HEK293 (cell line): ENCODE data around the gene GLT8D2.

Source experiments
- CTCF ChIA-PET: fragments of 350-600 bp; formaldehyde crosslinking; extraction: SDS; loops from one replicate; lab custom pipeline; 2021; ENCODE audit warnings: antibody characterized with exemption; lab: Yijun Ruan, JAX
- POLR2A ChIA-PET: fragments of 300-600 bp; formaldehyde crosslinking; extraction: SDS; loops from one replicate; lab custom pipeline; 2020; ENCODE audit warnings: antibody characterized with exemption, inconsistent platforms; lab: Yijun Ruan, JAX
- H3K27ac ChIP-seq: fragments of 200-500 bp; sonication (Bioruptor generic); 2 replicates; pipeline ENCODE4 v1.5.1; 2014; ENCODE audit warnings: low read depth, low read length, control low read depth, inconsistent platforms; ENCODE audit errors: extremely low read depth
- H3K36me3 ChIP-seq, 2 experiments: fragments of 200-500 bp in 1 of 2; sonication (Bioruptor generic) in 1 of 2; 1 replicate in 1 of 2; 2 replicates in 1 of 2; pipeline ENCODE4 v1.5.1; 2014 to 2017; ENCODE audit warnings: inconsistent platforms in 2 of 2, low read length in 2 of 2; ENCODE audit not compliant: control insufficient read depth in 2 of 2, insufficient read depth in 1 of 2
- H3K4me1 ChIP-seq: fragments of 200-500 bp; sonication (Bioruptor generic); 2 replicates; pipeline ENCODE4 v1.5.1; 2014; ENCODE audit warnings: mild to moderate bottlenecking, low read length, inconsistent platforms; ENCODE audit not compliant: control insufficient read depth, insufficient read depth
- H3K4me3 ChIP-seq: 2 replicates; pipeline ENCODE4 v1.5.1; 2011; ENCODE audit warnings: low read depth, mild to moderate bottlenecking, control low read depth, low read length, moderate library complexity
- H3K9me3 ChIP-seq: fragments of 200-500 bp; sonication (Bioruptor generic); 2 replicates; pipeline ENCODE4 v1.5.1; 2014; ENCODE audit warnings: low read depth, low read length, inconsistent platforms; ENCODE audit not compliant: control insufficient read depth, insufficient read depth
- BCL11A ChIP-seq: fragments of 450-650 bp; formaldehyde crosslinking; IDR thresholded peaks from 2 replicates; pipeline ENCODE4 v1.5.1; 2016; ENCODE audit warnings: low read depth, missing biosample characterization, missing genetic modification characterization
- GLIS1 ChIP-seq: fragments of 450-650 bp; formaldehyde crosslinking; IDR thresholded peaks from 2 replicates; pipeline ENCODE4 v1.5.1; 2016; ENCODE audit warnings: missing biosample characterization, missing genetic modification characterization
- KLF16 ChIP-seq: fragments of 450-650 bp; formaldehyde crosslinking; IDR thresholded peaks from 2 replicates; pipeline ENCODE4 v1.5.1; 2017; ENCODE audit warnings: missing biosample characterization, missing genetic modification characterization
- SCRT2 ChIP-seq: fragments of 450-650 bp; formaldehyde crosslinking; IDR thresholded peaks from 2 replicates; pipeline ENCODE4 v1.5.1; 2016; ENCODE audit warnings: missing biosample characterization, missing genetic modification characterization
- SP2 ChIP-seq: fragments of 450-650 bp; formaldehyde crosslinking; IDR thresholded peaks from 2 replicates; pipeline ENCODE4 v1.5.1; 2016; ENCODE audit warnings: missing biosample characterization, missing genetic modification characterization
- SP3 ChIP-seq: fragments of 450-650 bp; formaldehyde crosslinking; IDR thresholded peaks from 2 replicates; pipeline ENCODE4 v1.5.1; 2016; ENCODE audit warnings: missing biosample characterization, missing genetic modification characterization
- ZBTB8A ChIP-seq: fragments of 450-650 bp; formaldehyde crosslinking; IDR thresholded peaks from 2 replicates; pipeline ENCODE4 v1.5.1; 2016; ENCODE audit warnings: missing biosample characterization, missing genetic modification characterization
- ZNF138 ChIP-seq: fragments of 450-650 bp; formaldehyde crosslinking; IDR thresholded peaks from 2 replicates; pipeline ENCODE4 v1.5.1; 2016; ENCODE audit warnings: missing biosample characterization, missing genetic modification characterization, borderline replicate concordance
- ZNF169 ChIP-seq: fragments of 450-650 bp; formaldehyde crosslinking; IDR thresholded peaks from 2 replicates; pipeline ENCODE4 v1.5.1; 2016; ENCODE audit warnings: missing biosample characterization, missing genetic modification characterization
- ZNF211 ChIP-seq: fragments of 450-650 bp; formaldehyde crosslinking; IDR thresholded peaks from 2 replicates; pipeline ENCODE4 v1.5.1; 2016; ENCODE audit warnings: low read depth, missing biosample characterization, missing genetic modification characterization
- ZNF214 ChIP-seq: fragments of 450-650 bp; formaldehyde crosslinking; IDR thresholded peaks from 2 replicates; pipeline ENCODE4 v1.5.1; 2017; ENCODE audit warnings: missing biosample characterization, mild to moderate bottlenecking, missing genetic modification characterization, borderline replicate concordance
- ZNF221 ChIP-seq: fragments of 450-650 bp; formaldehyde crosslinking; IDR thresholded peaks from 2 replicates; pipeline ENCODE4 v1.5.1; 2017; ENCODE audit warnings: missing biosample characterization, missing genetic modification characterization, borderline replicate concordance
- ZNF239 ChIP-seq: fragments of 450-650 bp; formaldehyde crosslinking; IDR thresholded peaks from 2 replicates; pipeline ENCODE4 v1.5.1; 2016; ENCODE audit warnings: missing biosample characterization, missing genetic modification characterization
- ZNF335 ChIP-seq: fragments of 450-650 bp; formaldehyde crosslinking; conservative IDR thresholded peaks from 2 replicates; pipeline ENCODE4 v1.5.1; 2016; ENCODE audit warnings: missing biosample characterization, missing genetic modification characterization
- ZNF548 ChIP-seq: fragments of 450-650 bp; formaldehyde crosslinking; IDR thresholded peaks from 2 replicates; pipeline ENCODE4 v1.5.1; 2016; ENCODE audit warnings: missing biosample characterization, missing genetic modification characterization
- ZNF560 ChIP-seq: fragments of 450-650 bp; formaldehyde crosslinking; IDR thresholded peaks from 2 replicates; pipeline ENCODE4 v1.5.1; 2017; ENCODE audit warnings: missing biosample characterization, missing genetic modification characterization, borderline replicate concordance
- ZNF561 ChIP-seq: fragments of 450-650 bp; IDR thresholded peaks from 2 replicates; pipeline ENCODE4 v1.5.1; 2018; ENCODE audit warnings: missing biosample characterization, missing genetic modification characterization, borderline replicate concordance
- ZNF658 ChIP-seq: fragments of 450-650 bp; formaldehyde crosslinking; IDR thresholded peaks from 2 replicates; pipeline ENCODE4; 2016; ENCODE audit warnings: missing biosample characterization, missing genetic modification characterization
- ZNF768 ChIP-seq: fragments of 450-650 bp; formaldehyde crosslinking; IDR thresholded peaks from 2 replicates; pipeline ENCODE4 v1.5.1; 2018; ENCODE audit warnings: missing biosample characterization, mild to moderate bottlenecking, missing genetic modification characterization
- ZNF791 ChIP-seq: fragments of 450-650 bp; formaldehyde crosslinking; IDR thresholded peaks from 2 replicates; pipeline ENCODE4 v1.5.1; 2016; ENCODE audit warnings: missing biosample characterization, missing genetic modification characterization
- TF ChIP-seq, protein P1 (sequence below): fragments of 450-650 bp; formaldehyde crosslinking; IDR thresholded peaks from 2 replicates; pipeline ENCODE4 v1.5.1; 2016; ENCODE audit warnings: missing biosample characterization, missing genetic modification characterization
- TF ChIP-seq, protein P2 (sequence below): fragments of 450-650 bp; formaldehyde crosslinking; IDR thresholded peaks from 2 replicates; pipeline ENCODE4 v1.5.1; 2016; ENCODE audit warnings: missing biosample characterization, missing genetic modification characterization
- TF ChIP-seq, protein P3 (sequence below): fragments of 450-650 bp; formaldehyde crosslinking; IDR thresholded peaks from 2 replicates; pipeline ENCODE4 v1.5.1; 2016; ENCODE audit warnings: missing biosample characterization, missing genetic modification characterization
- TF ChIP-seq, protein P4 (sequence below): fragments of 450-650 bp; formaldehyde crosslinking; IDR thresholded peaks from 2 replicates; pipeline ENCODE4 v1.5.1; 2016; ENCODE audit warnings: missing biosample characterization, missing genetic modification characterization

GLT8D2 gene

DNA sequence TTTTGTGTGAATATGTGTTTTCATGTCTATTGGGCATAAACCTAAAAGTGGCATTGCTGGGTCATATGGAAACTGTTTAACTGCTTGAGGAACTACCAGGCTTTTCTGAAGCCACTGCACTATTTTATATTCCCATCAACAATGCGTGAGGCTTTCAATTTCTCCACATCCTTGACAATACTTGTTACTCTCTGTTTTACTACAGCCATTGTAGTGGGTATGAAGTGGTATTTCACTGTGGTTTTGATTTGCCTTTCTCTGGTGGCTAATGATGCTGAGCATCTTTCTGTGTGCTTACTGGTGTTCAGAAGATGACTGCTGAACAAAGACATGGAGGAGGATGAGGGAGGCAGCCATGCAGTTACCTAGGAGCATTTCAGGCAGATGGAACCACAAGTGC lies 97.5 kb downstream of the GLT8D2 start:
- no peak for TF ChIP-seq ZNF658
- no peak for TF ChIP-seq ZNF214 (tag by site-specific recombination)
- TF ChIP-seq, protein P1, sequence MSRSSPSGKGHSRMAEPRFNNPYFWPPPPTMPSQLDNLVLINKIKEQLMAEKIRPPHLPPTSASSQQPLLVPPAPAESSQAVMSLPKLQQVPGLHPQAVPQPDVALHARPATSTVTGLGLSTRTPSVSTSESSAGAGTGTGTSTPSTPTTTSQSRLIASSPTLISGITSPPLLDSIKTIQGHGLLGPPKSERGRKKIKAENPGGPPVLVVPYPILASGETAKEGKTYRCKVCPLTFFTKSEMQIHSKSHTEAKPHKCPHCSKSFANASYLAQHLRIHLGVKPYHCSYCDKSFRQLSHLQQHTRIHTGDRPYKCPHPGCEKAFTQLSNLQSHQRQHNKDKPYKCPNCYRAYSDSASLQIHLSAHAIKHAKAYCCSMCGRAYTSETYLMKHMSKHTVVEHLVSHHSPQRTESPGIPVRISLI (tag by site-specific recombination) = no peak
- no peak for TF ChIP-seq ZNF138 (tag by site-specific recombination)
- no peak for TF ChIP-seq ZNF560
- TF ChIP-seq ZNF221 (tag by site-specific recombination) = no peak
- no peak for TF ChIP-seq SP2 (tag by site-specific recombination)
- TF ChIP-seq ZNF791 = no peak
- TF ChIP-seq ZNF768 (tag by site-specific recombination) = no peak
- TF ChIP-seq SP3 (tag by site-specific recombination) = no peak
- TF ChIP-seq GLIS1 (tag by site-specific recombination) = no peak
- TF ChIP-seq ZNF561 = no peak
- ChIA-PET POLR2A (interaction anchor here (1.1 to 3.6 kb wide), 3 partner anchors 13 to 23 kb away, joined by 5 to 16 read pairs (median 13); partner anchors contain the start of genes HSP90B1 and TDG), CTCF (no interaction called here)
- Histone ChIP-seq H3K9me3 (no peaks in the 10 kb centered on the region), H3K27ac (no peak overlapping the region), H3K4me1 (0 out of 2 replicates have a peak, but pooled peaks cover 2% of the 10 kb centered on the region), H3K36me3 (peaks cover 62 to 75% of the 10 kb centered on the region in 2 experiments), H3K4me3 (no peak overlapping the region)

DNA sequence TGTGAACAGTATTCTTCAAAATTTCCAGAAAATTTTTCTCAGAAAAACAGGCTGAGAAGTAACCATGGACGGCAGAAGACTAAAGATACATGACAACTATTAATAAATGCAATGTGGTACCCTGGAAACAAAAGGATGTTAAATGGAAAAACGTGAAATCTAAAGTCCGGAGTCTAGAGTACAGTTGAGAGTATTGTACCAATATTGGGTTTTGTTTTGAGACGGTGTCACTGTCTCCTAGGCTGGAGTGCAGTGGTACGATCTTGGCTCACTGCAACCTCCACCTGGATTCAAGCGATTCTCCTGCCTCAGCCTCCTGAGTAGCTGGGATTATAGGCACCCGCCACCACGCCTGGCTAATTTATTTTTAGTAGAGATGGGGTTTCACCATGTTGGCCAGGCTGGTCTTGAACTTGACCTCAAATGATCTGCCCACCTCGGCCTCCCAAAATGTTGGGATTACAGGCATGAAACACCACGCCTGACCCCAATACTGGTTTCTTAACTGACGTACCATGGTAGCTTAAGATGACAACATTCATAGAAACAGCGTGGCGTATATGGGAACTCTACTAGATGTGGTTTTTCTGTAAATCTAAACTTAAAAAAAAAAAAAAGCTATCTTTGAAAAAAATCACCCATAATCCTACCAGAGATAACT lies 101.1 kb downstream of the GLT8D2 start:
- Histone ChIP-seq H3K4me3 (no peak overlapping the region), H3K9me3 (no peaks in the 10 kb centered on the region), H3K4me1 (no peaks in the 10 kb centered on the region), H3K27ac (no peak overlapping the region), H3K36me3 (peaks cover 85 to 100% of the 10 kb centered on the region in 2 experiments)
- ChIA-PET POLR2A (interaction anchor here (0.5 to 3.6 kb wide), 5 partner anchors 8 to 66 kb away, joined by 3 to 16 read pairs (median 4); partner anchors contain the start of genes HSP90B1 and TDG), CTCF (no interaction called here)
- TF ChIP-seq ZNF211 (tag by site-specific recombination) = no peak
- TF ChIP-seq, protein P2, sequence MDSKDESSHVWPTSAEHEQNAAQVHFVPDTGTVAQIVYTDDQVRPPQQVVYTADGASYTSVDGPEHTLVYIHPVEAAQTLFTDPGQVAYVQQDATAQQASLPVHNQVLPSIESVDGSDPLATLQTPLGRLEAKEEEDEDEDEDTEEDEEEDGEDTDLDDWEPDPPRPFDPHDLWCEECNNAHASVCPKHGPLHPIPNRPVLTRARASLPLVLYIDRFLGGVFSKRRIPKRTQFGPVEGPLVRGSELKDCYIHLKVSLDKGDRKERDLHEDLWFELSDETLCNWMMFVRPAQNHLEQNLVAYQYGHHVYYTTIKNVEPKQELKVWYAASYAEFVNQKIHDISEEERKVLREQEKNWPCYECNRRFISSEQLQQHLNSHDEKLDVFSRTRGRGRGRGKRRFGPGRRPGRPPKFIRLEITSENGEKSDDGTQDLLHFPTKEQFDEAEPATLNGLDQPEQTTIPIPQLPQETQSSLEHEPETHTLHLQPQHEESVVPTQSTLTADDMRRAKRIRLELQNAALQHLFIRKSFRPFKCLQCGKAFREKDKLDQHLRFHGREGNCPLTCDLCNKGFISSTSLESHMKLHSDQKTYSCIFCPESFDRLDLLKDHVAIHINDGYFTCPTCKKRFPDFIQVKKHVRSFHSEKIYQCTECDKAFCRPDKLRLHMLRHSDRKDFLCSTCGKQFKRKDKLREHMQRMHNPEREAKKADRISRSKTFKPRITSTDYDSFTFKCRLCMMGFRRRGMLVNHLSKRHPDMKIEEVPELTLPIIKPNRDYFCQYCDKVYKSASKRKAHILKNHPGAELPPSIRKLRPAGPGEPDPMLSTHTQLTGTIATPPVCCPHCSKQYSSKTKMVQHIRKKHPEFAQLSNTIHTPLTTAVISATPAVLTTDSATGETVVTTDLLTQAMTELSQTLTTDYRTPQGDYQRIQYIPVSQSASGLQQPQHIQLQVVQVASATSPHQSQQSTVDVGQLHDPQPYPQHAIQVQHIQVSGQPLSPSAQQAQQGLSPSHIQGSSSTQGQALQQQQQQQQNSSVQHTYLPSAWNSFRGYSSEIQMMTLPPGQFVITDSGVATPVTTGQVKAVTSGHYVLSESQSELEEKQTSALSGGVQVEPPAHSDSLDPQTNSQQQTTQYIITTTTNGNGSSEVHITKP (tag by site-specific recombination) = peak; percentile 14; the same call in 1 of the 2 replicates

DNA sequence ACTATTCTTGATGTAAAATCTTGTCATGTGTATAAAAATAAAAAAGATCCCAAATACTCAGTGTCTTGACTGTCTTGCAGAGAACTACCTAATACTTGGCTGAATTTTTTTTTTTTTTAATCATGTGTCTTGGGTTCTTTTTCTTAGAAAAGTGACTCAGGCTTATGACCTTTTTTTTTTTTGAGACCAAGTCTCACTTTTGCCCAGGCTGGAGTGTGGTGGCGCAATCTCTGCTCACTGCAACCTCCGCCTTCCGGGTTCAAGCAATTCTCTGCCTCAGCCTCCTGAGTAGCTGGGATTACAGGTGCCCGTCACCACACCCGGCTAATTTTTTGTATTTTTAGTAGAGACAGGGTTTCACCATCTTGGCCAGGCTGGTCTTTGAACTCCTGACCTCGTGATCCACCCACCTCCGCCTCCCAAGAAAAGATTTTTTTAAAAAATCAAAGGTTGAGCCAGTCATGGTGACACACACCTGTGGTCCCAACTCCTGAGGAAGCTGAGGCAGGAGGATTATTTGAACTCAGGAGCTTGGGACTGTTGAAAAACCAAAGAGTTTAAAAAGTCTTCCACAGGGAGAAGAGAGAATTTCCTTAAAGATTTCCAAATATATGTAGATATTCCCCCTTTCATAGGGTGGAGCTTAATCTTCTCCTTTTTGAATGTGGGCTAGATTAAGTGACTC lies 102.0 kb downstream of the GLT8D2 start:
- POLR2A ChIA-PET = interaction anchor here (1.0 kb wide), 1 partner anchor 17 kb away, joined by 4 read pairs; the partner anchor contains the start of gene TDG
- TF ChIP-seq ZNF548 (tag by site-specific recombination) (no peak), BCL11A (tag by site-specific recombination) (no peak), KLF16 (tag by site-specific recombination) (no peak), SCRT2 (tag by site-specific recombination) (no peak), ZNF239 (no peak), ZNF169 (no peak), ZBTB8A (tag by site-specific recombination) (no peak), ZNF335 (tag by site-specific recombination) (no peak)
- TF ChIP-seq, protein P3, sequence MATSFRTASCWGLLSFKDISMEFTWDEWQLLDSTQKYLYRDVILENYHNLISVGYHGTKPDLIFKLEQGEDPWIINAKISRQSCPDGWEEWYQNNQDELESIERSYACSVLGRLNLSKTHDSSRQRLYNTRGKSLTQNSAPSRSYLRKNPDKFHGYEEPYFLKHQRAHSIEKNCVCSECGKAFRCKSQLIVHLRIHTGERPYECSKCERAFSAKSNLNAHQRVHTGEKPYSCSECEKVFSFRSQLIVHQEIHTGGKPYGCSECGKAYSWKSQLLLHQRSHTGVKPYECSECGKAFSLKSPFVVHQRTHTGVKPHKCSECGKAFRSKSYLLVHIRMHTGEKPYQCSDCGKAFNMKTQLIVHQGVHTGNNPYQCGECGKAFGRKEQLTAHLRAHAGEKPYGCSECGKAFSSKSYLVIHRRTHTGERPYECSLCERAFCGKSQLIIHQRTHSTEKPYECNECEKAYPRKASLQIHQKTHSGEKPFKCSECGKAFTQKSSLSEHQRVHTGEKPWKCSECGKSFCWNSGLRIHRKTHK (tag by site-specific recombination) = no peak
- TF ChIP-seq, protein P4, sequence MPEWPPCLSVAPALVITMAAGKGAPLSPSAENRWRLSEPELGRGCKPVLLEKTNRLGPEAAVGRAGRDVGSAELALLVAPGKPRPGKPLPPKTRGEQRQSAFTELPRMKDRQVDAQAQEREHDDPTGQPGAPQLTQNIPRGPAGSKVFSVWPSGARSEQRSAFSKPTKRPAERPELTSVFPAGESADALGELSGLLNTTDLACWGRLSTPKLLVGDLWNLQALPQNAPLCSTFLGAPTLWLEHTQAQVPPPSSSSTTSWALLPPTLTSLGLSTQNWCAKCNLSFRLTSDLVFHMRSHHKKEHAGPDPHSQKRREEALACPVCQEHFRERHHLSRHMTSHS (tag by site-specific recombination) = no peak
- TF ChIP-seq, all 188 proteins: peak for 0
- no peaks in the 10 kb centered on the region for H3K4me1 ChIP-seq
- CTCF ChIA-PET = no interaction called here
- H3K4me3 ChIP-seq = no peak overlapping the region
- H3K36me3 ChIP-seq = peaks cover 88 to 100% of the 10 kb centered on the region in 2 experiments
- H3K27ac ChIP-seq = no peak overlapping the region
- H3K9me3 ChIP-seq = no peaks in the 10 kb centered on the region
